Uterus (tissue), 2 donors: ENCODE results near the gene WWOX.

Source experiments
- POLR2A ChIP-seq, 2 donors: fragments of 450-650 bp; IDR thresholded peaks; one replicate each; pipeline ENCODE4 v1.6.1; 2016; ENCODE audit warnings: antibody characterized with exemption in 2 of 2, mild to moderate bottlenecking in 1 of 2, moderate library complexity in 1 of 2
- TF ChIP-seq, protein P1 (sequence below), 4 experiments: fragments of 200-600 bp in 2 of 4; fragments of 450-650 bp in 2 of 4; sonication (generic) in 2 of 4; IDR thresholded peaks; one replicate each; pipeline ENCODE4 v1.5.1; 2016 to 2019; ENCODE audit warnings: antibody characterized with exemption in 4 of 4, mild to moderate bottlenecking in 2 of 4, moderate library complexity in 1 of 4

DNA sequence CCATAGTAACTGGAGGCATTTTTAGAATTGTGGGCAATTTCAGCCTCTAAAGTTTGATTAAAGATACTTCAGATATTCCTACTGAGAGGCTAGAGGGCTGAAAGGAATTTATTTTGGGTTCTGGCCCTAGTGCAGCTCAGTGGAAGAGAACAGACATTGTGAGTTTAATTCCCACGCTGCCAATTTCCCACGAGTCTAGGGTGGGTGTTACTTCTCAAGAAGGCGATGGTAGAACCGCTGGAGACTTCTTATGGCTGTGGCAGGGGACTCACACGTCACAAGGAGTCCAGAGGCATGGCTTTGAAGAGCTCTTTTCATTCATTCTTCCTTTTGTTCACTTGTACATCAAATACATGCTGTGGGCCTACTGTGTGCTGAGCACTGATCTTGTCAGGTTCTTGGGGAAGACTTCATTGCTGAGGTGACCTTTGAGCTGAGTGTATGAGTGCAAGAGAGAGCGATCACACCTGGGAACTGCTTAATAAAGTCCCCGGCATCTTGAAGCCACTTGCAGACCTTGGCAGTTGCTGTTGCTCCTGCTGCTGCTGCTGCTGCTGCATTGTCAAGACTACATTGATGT is 111.7 kb downstream of the WWOX start:
- TF ChIP-seq POLR2A (IDR thresholded peaks at IDR 0.05) = no peak
- TF ChIP-seq, protein P1, sequence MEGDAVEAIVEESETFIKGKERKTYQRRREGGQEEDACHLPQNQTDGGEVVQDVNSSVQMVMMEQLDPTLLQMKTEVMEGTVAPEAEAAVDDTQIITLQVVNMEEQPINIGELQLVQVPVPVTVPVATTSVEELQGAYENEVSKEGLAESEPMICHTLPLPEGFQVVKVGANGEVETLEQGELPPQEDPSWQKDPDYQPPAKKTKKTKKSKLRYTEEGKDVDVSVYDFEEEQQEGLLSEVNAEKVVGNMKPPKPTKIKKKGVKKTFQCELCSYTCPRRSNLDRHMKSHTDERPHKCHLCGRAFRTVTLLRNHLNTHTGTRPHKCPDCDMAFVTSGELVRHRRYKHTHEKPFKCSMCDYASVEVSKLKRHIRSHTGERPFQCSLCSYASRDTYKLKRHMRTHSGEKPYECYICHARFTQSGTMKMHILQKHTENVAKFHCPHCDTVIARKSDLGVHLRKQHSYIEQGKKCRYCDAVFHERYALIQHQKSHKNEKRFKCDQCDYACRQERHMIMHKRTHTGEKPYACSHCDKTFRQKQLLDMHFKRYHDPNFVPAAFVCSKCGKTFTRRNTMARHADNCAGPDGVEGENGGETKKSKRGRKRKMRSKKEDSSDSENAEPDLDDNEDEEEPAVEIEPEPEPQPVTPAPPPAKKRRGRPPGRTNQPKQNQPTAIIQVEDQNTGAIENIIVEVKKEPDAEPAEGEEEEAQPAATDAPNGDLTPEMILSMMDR (IDR thresholded peaks at IDR 0.05) = no peak
